ENCODE results near the gene OR52B2.

- TF ChIP-seq POLR2A (IDR thresholded peaks at IDR 0.05), result no peak
- TF ChIP-seq CTCF (IDR thresholded peaks at IDR 0.05), result no peak
- no peak for TF ChIP-seq POLR2AphosphoS5 (IDR thresholded peaks at IDR 0.05; ENCODE audit: insufficient read depth in 1 of 2, low read depth in 1 of 2)
These were observed 5.3 kb upstream of the OR52B2 start for GRCh38 chr11:6175440-6175839.

Measured in vagina (tissue), 2 donors.